IMR-90 (cell line): ENCODE measurements around the gene YES1. TPM values are rescaled to one million over a fixed set of nuclear protein-coding genes. Genes with fewer than 3 reads are reported as not detected.

Experiments used
- ATAC-seq: fragments of 200-7000 bp; cut with Tn5 transposase; 2 replicates; pipeline ENCODE4 v1.9.1; 2020; ENCODE audit warnings: low read depth, mild to moderate bottlenecking, moderate library complexity
- BruUV-seq: library from RNA; stranded (reverse); fragments of 400-500 nt; replicated peaks from 2 replicates; lab custom pipeline; 2021; lab: Mats Ljungman, UMichigan
- CTCF ChIA-PET: fragments of 300-600 bp; formaldehyde crosslinking; extraction: SDS; loops from one replicate; lab custom pipeline; 2021; ENCODE audit warnings: antibody characterized with exemption; lab: Yijun Ruan, JAX
- POLR2A ChIA-PET: fragments of 300-600 bp; sonication (Branson Sonifier 250); formaldehyde crosslinking; loops from one replicate; lab custom pipeline; 2022; ENCODE audit warnings: antibody characterized with exemption; ENCODE audit not compliant: unreplicated experiment; lab: Charles Lee
- DNase-seq: peaks from one replicate; pipeline ENCODE4 v3.0.0; 2013
- H2AFZ ChIP-seq: replicated peaks from 2 replicates; pipeline ENCODE3; 2013; ENCODE audit warnings: low read length, mild to moderate bottlenecking; ENCODE audit not compliant: poor library complexity
- H2AK5ac ChIP-seq: 2 replicates; pipeline ENCODE4 v1.6.1; 2013; ENCODE audit warnings: low read depth, low read length, inconsistent platforms
- H2AK9ac ChIP-seq: replicated peaks from 2 replicates; pipeline ENCODE3; 2013; ENCODE audit warnings: mild to moderate bottlenecking, low read depth, low read length, moderate library complexity; ENCODE audit not compliant: poor library complexity
- H2BK120ac ChIP-seq: 2 replicates; pipeline ENCODE4 v1.6.1; 2013; ENCODE audit warnings: low read depth, low read length, inconsistent platforms
- H2BK15ac ChIP-seq: 3 replicates; pipeline ENCODE4 v1.6.1; 2013; ENCODE audit warnings: low read depth, low read length, inconsistent platforms
- H2BK20ac ChIP-seq: 2 replicates; pipeline ENCODE4 v1.6.1; 2013; ENCODE audit warnings: low read depth, mild to moderate bottlenecking, inconsistent platforms, low read length, moderate library complexity
- H2BK5ac ChIP-seq: 2 replicates; pipeline ENCODE4 v1.6.1; 2013; ENCODE audit warnings: mild to moderate bottlenecking, low read depth, low read length, inconsistent platforms; ENCODE audit not compliant: poor library complexity, severe bottlenecking
- H3K14ac ChIP-seq: replicated peaks from 2 replicates; pipeline ENCODE4 v1.6.1; 2013; ENCODE audit warnings: low read depth, low read length, inconsistent platforms
- H3K18ac ChIP-seq: 2 replicates; pipeline ENCODE4 v1.6.1; 2013; ENCODE audit warnings: low read depth, low read length, control low read depth
- H3K23ac ChIP-seq: 2 replicates; pipeline ENCODE4 v1.6.1; 2013; ENCODE audit warnings: low read depth, low read length, inconsistent platforms
- H3K27ac ChIP-seq: 2 replicates; pipeline ENCODE4 v1.5.1; 2013; ENCODE audit warnings: mild to moderate bottlenecking, control low read depth, low read length; ENCODE audit not compliant: insufficient read depth
- H3K27me3 ChIP-seq: 2 replicates; pipeline ENCODE4 v1.6.1; 2013; ENCODE audit warnings: low read length; ENCODE audit not compliant: control insufficient read depth, insufficient read depth
- H3K36me3 ChIP-seq: 2 replicates; pipeline ENCODE4 v1.6.1; 2013; ENCODE audit warnings: low read length, mixed read lengths; ENCODE audit not compliant: control insufficient read depth, insufficient read depth
- H3K4ac ChIP-seq: 2 replicates; pipeline ENCODE4 v1.6.1; 2013; ENCODE audit warnings: low read depth, low read length, inconsistent platforms
- H3K4me1 ChIP-seq: 2 replicates; pipeline ENCODE4 v1.6.1; 2013; ENCODE audit warnings: low read length, mixed read lengths; ENCODE audit not compliant: control insufficient read depth, insufficient read depth
- H3K4me2 ChIP-seq: 2 replicates; pipeline ENCODE4 v1.6.1; 2013; ENCODE audit warnings: low read depth, mild to moderate bottlenecking, control low read depth, low read length, moderate library complexity
- H3K4me3 ChIP-seq: 2 replicates; pipeline ENCODE4 v1.5.1; 2013; ENCODE audit warnings: low read depth, mild to moderate bottlenecking, control low read depth, low read length, moderate library complexity; ENCODE audit not compliant: insufficient read depth
- H3K56ac ChIP-seq: 2 replicates; pipeline ENCODE4 v1.6.1; 2013; ENCODE audit warnings: low read length, inconsistent platforms; ENCODE audit not compliant: insufficient read depth; ENCODE audit errors: extremely low read depth
- H3K79me1 ChIP-seq, 2 experiments: 2 replicates each; pipeline ENCODE4 v1.6.1; 2013; ENCODE audit warnings: low read length in 2 of 2, inconsistent platforms in 1 of 2, low read depth in 1 of 2
- H3K9ac ChIP-seq: 2 replicates; pipeline ENCODE4 v1.6.1; 2013; ENCODE audit warnings: low read depth, low read length, control low read depth
- H3K9me1 ChIP-seq: 2 replicates; pipeline ENCODE4 v1.6.1; 2013; ENCODE audit warnings: low read length, inconsistent platforms; ENCODE audit not compliant: insufficient read depth
- H3K9me3 ChIP-seq: 2 replicates; pipeline ENCODE4 v1.6.1; 2013; ENCODE audit warnings: low read length; ENCODE audit not compliant: control insufficient read depth, insufficient read depth
- H4K20me1 ChIP-seq: 2 replicates; pipeline ENCODE4 v1.6.1; 2013; ENCODE audit warnings: low read length, inconsistent platforms; ENCODE audit not compliant: insufficient read depth
- H4K5ac ChIP-seq: 2 replicates; pipeline ENCODE4 v1.6.1; 2013; ENCODE audit warnings: mild to moderate bottlenecking, low read depth, low read length, control low read depth
- H4K8ac ChIP-seq, 2 experiments: 2 replicates each; pipeline ENCODE4 v1.6.1; 2013; ENCODE audit warnings: low read depth in 2 of 2, low read length in 2 of 2, control low read depth in 1 of 2, inconsistent platforms in 1 of 2
- H4K91ac ChIP-seq: 2 replicates; pipeline ENCODE4 v1.6.1; 2013; ENCODE audit warnings: low read depth, low read length, inconsistent platforms; ENCODE audit not compliant: insufficient read depth
- BHLHE40 ChIP-seq: fragments of 150-350 bp; IDR thresholded peaks from 2 replicates; pipeline ENCODE4 v1.6.1; 2016; ENCODE audit warnings: mild to moderate bottlenecking, low read depth, low read length
- CHD1 ChIP-seq: IDR thresholded peaks from 2 replicates; pipeline ENCODE4 v1.6.1; 2012; ENCODE audit warnings: low read depth, low read length, improper control_type of control experiment
- FOS ChIP-seq: fragments of 150-350 bp; IDR thresholded peaks from 2 replicates; pipeline ENCODE4 v1.6.1; 2016; ENCODE audit warnings: low read depth, low read length
- MAFK ChIP-seq: IDR thresholded peaks from 2 replicates; pipeline ENCODE4 v1.6.1; 2012; ENCODE audit warnings: low read depth, low read length, improper control_type of control experiment
- MAZ ChIP-seq: IDR thresholded peaks from 2 replicates; pipeline ENCODE4 v1.6.1; 2012; ENCODE audit warnings: low read depth, mild to moderate bottlenecking, low read length, improper control_type of control experiment, moderate library complexity, borderline replicate concordance
- MXI1 ChIP-seq: IDR thresholded peaks from 2 replicates; pipeline ENCODE4 v1.6.1; 2012; ENCODE audit warnings: low read depth, mild to moderate bottlenecking, low read length, moderate library complexity, borderline replicate concordance
- NFE2L2 ChIP-seq: fragments of 150-350 bp; IDR thresholded peaks from 2 replicates; pipeline ENCODE4 v1.6.1; 2016; ENCODE audit warnings: low read depth, mild to moderate bottlenecking, low read length
- POLR2A ChIP-seq: IDR thresholded peaks from 2 replicates; pipeline ENCODE4 v1.6.1; 2012; ENCODE audit warnings: mild to moderate bottlenecking, low read depth, low read length
- WGBS, 2 experiments: methylation state at CpG; one replicate each; pipeline versions ENCODE4 v1.1.5 to v1.1.7; 2013; ENCODE audit warnings: missing lambda C conversion rate in 2 of 2; ENCODE audit not compliant: insufficient read length in 1 of 2; ENCODE audit errors: extremely low coverage in 2 of 2; 5-methylcytosine and 5-hydroxymethylcytosine counted together
- dilution Hi-C: fragments of 300-500 bp; cut with HindIII; formaldehyde crosslinking; loops from one replicate; pipeline ENCODE4 v1.14.3; 2018; ENCODE audit warnings: low sequenced_read_pairs; ENCODE audit not compliant: unreplicated experiment
- in situ Hi-C: fragments of 300-500 bp; cut with MboI; formaldehyde crosslinking; loops from 3 replicates; pipeline ENCODE4 v1.14.3; 2019; ENCODE audit warnings: low sequenced_read_pairs, inconsistent platforms, mixed read lengths
- intact Hi-C: fragments of 100-400 bp; cut with micrococcal nuclease; formaldehyde crosslinking; loops from 2 replicates; pipeline ENCODE4 v1.10.0; 2022
- polyA plus RNA-seq, 3 experiments: library from polyadenylated mRNA; depleted of rRNA; stranded (reverse); fragments of >200 nt; gene quantifications; 2 replicates each; pipeline ENCODE4 v1.2.3, GENCODE V29; 2012; ENCODE audit warnings: low replicate concordance in 1 of 3
- total RNA-seq: library from RNA; depleted of rRNA; stranded (reverse); fragments of >200 nt; gene quantifications from 2 replicates; pipeline ENCODE4 v1.2.3, GENCODE V29; 2012
- TF ChIP-seq, protein P1 (sequence below): fragments of 150-350 bp; IDR thresholded peaks from 2 replicates; pipeline ENCODE4 v1.6.1; 2017; ENCODE audit warnings: mild to moderate bottlenecking, antibody characterized with exemption, low read length, low read depth

The YES1 gene
- total and polyA plus RNA-seq, 2 of the 4 experiments (the other 2 are of a cell fraction), result 16.7 to 62.0 TPM

- Histone ChIP-seq H2BK120ac (no peak overlapping the region), H4K8ac (no peak overlapping the region), H3K27ac (no peak overlapping the region), H3K36me3 (no peaks in the 10 kb centered on the region), H3K4me2 (peak overlapping the region; percentile 69), H3K79me1 (peaks cover 10 to 19% of the 10 kb centered on the region in 2 experiments; a peak in 3 of 4 replicates), H2BK15ac (no peak overlapping the region), H2AK5ac (no peak overlapping the region), H3K4me1 (peaks cover 1% of the 10 kb centered on the region; the same call in 1 of the 2 replicates), H4K20me1 (peaks cover 23% of the 10 kb centered on the region), H3K9me3 (no peaks in the 10 kb centered on the region), H2BK5ac (no peak overlapping the region), H3K4ac (no peak overlapping the region), H3K9me1 (no peaks in the 10 kb centered on the region), H2BK20ac (no peak overlapping the region), H4K5ac (no peak overlapping the region), H3K27me3 (no peaks in the 10 kb centered on the region), H3K56ac (no peak overlapping the region), H3K4me3 (no peak overlapping the region), H3K18ac (no peak overlapping the region), H2AK9ac (no peak overlapping the region), H4K91ac (no peak overlapping the region), H2AFZ (no peak overlapping the region), H3K9ac (no peak overlapping the region), H3K14ac (no peak overlapping the region), H3K23ac (no peak overlapping the region)
- DNase-seq (no peak), ATAC-seq (no peak)
- WGBS, 2 experiments, result no CpG with 5 or more reads among the region's 2 CpGs
- intact Hi-C loops (no loop called here), dilution Hi-C loops (no loop called here), in situ Hi-C loops (no loop called here)
- no TSS peak for BruUV-seq
- ChIA-PET CTCF (no interaction called here), POLR2A (no interaction called here)
- TF ChIP-seq, protein P1, sequence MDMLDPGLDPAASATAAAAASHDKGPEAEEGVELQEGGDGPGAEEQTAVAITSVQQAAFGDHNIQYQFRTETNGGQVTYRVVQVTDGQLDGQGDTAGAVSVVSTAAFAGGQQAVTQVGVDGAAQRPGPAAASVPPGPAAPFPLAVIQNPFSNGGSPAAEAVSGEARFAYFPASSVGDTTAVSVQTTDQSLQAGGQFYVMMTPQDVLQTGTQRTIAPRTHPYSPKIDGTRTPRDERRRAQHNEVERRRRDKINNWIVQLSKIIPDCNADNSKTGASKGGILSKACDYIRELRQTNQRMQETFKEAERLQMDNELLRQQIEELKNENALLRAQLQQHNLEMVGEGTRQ, result no peak
- no peak for TF ChIP-seq BHLHE40
- no peak for TF ChIP-seq NFE2L2
- no peak for TF ChIP-seq POLR2A
- TF ChIP-seq FOS, result no peak
- no peak for TF ChIP-seq CHD1
- no peak for TF ChIP-seq MXI1
- TF ChIP-seq MAFK, result no peak
- no peak for TF ChIP-seq MAZ
Observed at GRCh38 chr18:805755-806110, 6.3 kb downstream of the YES1 start.
